ENCODE data around the gene PTGR2.

The PTGR2 gene

DNA sequence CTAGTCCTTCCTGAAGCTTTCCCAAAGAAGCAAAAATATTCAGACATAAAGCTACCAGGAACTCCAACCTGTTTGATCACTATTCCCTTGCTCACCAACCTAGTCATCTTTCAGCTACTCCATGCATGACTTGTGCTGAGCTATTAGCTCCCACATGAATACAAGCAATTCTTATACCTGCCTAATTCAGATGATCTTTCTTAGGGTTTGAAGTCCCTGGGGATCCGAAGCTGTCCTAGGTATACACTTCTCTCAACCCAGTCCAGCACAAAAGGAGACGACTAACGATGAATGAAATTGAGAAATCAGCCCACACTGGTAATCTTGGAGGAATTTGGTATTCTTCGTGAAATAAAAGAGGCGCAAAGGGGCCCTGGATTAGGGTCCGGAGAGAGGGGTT is 631 bp upstream of the PTGR2 start:
- Histone ChIP-seq H2AK5ac (ENCODE audit: low read length, severe bottlenecking) (peak overlapping the region; percentile 90), H3K4me2 (ENCODE audit: low read length, poor library complexity, severe bottlenecking) (peak overlapping the region; percentile 59), H3K36me3 (ENCODE audit: control insufficient read depth in 1 of 2, insufficient read depth in 2 of 2, low read depth in 1 of 2, low read length in 2 of 2) (peaks cover 0 to 7% of the 10 kb centered on the region in 2 experiments), H3K9ac (ENCODE audit: low read length) (peak overlapping the region; percentile 97), H2AFZ (ENCODE audit: low read depth, low read length) (no peak overlapping the region), H3K4me1 (ENCODE audit: control insufficient read depth, insufficient read depth, low read depth, low read length) (peaks cover 10% of the 10 kb centered on the region), H4K91ac (ENCODE audit: low read length) (no peak overlapping the region), H2BK12ac (ENCODE audit: low read length in 2 of 2) (peak overlapping the region in 1 of 2 experiments; percentile 10), H3K18ac (ENCODE audit: low read depth in 1 of 2, low read length in 2 of 2) (peak overlapping the region; percentile 53 to 70), H3K9me3 (ENCODE audit: control insufficient read depth, low read length) (no peaks in the 10 kb centered on the region), H3K14ac (ENCODE audit: low read length in 2 of 2) (no peak overlapping the region), H3K27ac (ENCODE audit: low read length, poor library complexity, severe bottlenecking) (peak overlapping the region; percentile 98), H3K79me1 (replicated peaks; ENCODE audit: low read length, poor library complexity, severe bottlenecking) (no peaks in the 10 kb centered on the region), H3K4ac (ENCODE audit: low read depth in 1 of 2, low read length in 2 of 2) (peak overlapping the region; percentile 24 to 82), H2BK5ac (ENCODE audit: low read depth, low read length, poor library complexity, severe bottlenecking) (peak overlapping the region; percentile 90), H4K8ac (ENCODE audit: low read length) (peak overlapping the region; percentile 50), H2BK15ac (ENCODE audit: low read depth, poor library complexity, severe bottlenecking) (peak overlapping the region; percentile 78), H3K23ac (ENCODE audit: low read length in 2 of 2) (no peak overlapping the region), H2BK120ac (ENCODE audit: low read depth, low read length) (no peak overlapping the region), H3K27me3 (ENCODE audit: control insufficient read depth in 1 of 2, insufficient read depth in 1 of 2, low read length in 2 of 2) (no peaks in the 10 kb centered on the region), H3K4me3 (ENCODE audit: insufficient read depth in 1 of 2, low read depth in 1 of 2, low read length in 2 of 2) (peak overlapping the region in 1 of 2 experiments; percentile 80)
- WGBS, result 66% methylated on average over 5 of the region's 6 CpGs
- DNase-seq, result peak; percentile 19

DNA sequence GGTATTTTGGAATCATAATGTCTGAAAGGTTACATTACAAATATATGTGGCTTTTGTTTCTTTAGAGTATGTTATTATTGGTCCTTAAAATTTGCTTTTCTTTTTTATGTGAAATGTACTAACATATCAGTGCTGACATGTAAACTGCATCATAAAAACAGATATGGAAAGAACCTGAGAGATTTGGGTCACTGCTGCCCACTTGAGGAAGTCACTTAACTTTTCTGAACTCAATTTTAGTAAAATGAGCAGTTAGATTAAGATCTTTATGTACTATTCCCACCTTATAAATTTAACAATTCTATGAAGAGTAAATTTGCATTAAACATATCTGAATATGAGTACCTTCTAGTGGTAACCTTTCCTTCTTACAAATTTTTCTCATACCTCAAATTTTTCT is 7.5 kb downstream of the PTGR2 start:
- H3K79me1 ChIP-seq (replicated peaks; ENCODE audit: low read length, poor library complexity, severe bottlenecking), result peaks cover 5% of the 10 kb centered on the region
- H3K4me2 ChIP-seq (ENCODE audit: low read length, poor library complexity, severe bottlenecking), result no peak overlapping the region
- no peak for DNase-seq
- no peak overlapping the region for H2BK15ac ChIP-seq (ENCODE audit: low read depth, poor library complexity, severe bottlenecking)
- no peak overlapping the region for H2BK5ac ChIP-seq (ENCODE audit: low read depth, low read length, poor library complexity, severe bottlenecking)
- no peak overlapping the region for H3K27ac ChIP-seq (ENCODE audit: low read length, poor library complexity, severe bottlenecking)
- no peaks in the 10 kb centered on the region for H3K4me1 ChIP-seq (ENCODE audit: control insufficient read depth, insufficient read depth, low read depth, low read length)
- no peak overlapping the region for H3K23ac ChIP-seq (ENCODE audit: low read length in 2 of 2)
- H3K9ac ChIP-seq (ENCODE audit: low read length), result no peak overlapping the region
- H4K8ac ChIP-seq (ENCODE audit: low read length), result no peak overlapping the region
- no peak overlapping the region for H4K91ac ChIP-seq (ENCODE audit: low read length)
- H3K36me3 ChIP-seq (ENCODE audit: control insufficient read depth in 1 of 2, insufficient read depth in 2 of 2, low read depth in 1 of 2, low read length in 2 of 2), result peaks cover 7 to 45% of the 10 kb centered on the region in 2 experiments
- H3K9me3 ChIP-seq (ENCODE audit: control insufficient read depth, low read length), result no peaks in the 10 kb centered on the region
- no peak overlapping the region for H3K14ac ChIP-seq (ENCODE audit: low read length in 2 of 2)
- H3K27me3 ChIP-seq (ENCODE audit: control insufficient read depth in 1 of 2, insufficient read depth in 1 of 2, low read length in 2 of 2), result no peaks in the 10 kb centered on the region
- H3K4me3 ChIP-seq (ENCODE audit: insufficient read depth in 1 of 2, low read depth in 1 of 2, low read length in 2 of 2), result no peak overlapping the region
- H2AK5ac ChIP-seq (ENCODE audit: low read length, severe bottlenecking), result no peak overlapping the region
- H2AFZ ChIP-seq (ENCODE audit: low read depth, low read length), result no peak overlapping the region
- H3K4ac ChIP-seq (ENCODE audit: low read depth in 1 of 2, low read length in 2 of 2), result no peak overlapping the region
- no peak overlapping the region for H2BK120ac ChIP-seq (ENCODE audit: low read depth, low read length)
- H3K18ac ChIP-seq (ENCODE audit: low read depth in 1 of 2, low read length in 2 of 2), result no peak overlapping the region
- H2BK12ac ChIP-seq (ENCODE audit: low read length in 2 of 2), result no peak overlapping the region

DNA sequence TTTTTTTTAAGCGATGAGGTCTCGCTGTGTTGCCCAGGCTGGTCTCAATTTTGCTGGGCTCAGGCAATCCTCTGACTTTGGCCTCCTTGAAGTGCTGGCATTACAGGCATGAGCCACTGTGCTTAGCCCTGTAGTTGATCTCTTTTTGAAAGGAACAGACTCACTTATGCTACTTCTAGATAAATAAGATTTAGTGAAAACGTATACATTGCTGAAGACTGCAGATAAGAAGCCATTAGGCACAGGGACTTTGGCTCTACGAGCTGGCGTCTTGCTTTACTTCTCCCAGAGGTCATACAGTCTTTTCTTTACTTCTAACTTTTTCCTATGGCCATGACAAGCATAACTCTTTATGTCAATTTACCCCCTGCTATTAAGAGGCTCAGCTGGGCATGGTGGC is 9.4 kb downstream of the PTGR2 start:
- no peak overlapping the region for H2BK15ac ChIP-seq (ENCODE audit: low read depth, poor library complexity, severe bottlenecking)
- H3K79me1 ChIP-seq (replicated peaks; ENCODE audit: low read length, poor library complexity, severe bottlenecking), result peaks cover 5% of the 10 kb centered on the region
- no peak overlapping the region for H3K14ac ChIP-seq (ENCODE audit: low read length in 2 of 2)
- H3K18ac ChIP-seq (ENCODE audit: low read depth in 1 of 2, low read length in 2 of 2), result no peak overlapping the region
- no peak overlapping the region for H3K9ac ChIP-seq (ENCODE audit: low read length)
- H2BK5ac ChIP-seq (ENCODE audit: low read depth, low read length, poor library complexity, severe bottlenecking), result no peak overlapping the region
- H2BK12ac ChIP-seq (ENCODE audit: low read length in 2 of 2), result no peak overlapping the region
- no peak for DNase-seq
- H4K91ac ChIP-seq (ENCODE audit: low read length), result no peak overlapping the region
- H3K27me3 ChIP-seq (ENCODE audit: control insufficient read depth in 1 of 2, insufficient read depth in 1 of 2, low read length in 2 of 2), result no peaks in the 10 kb centered on the region
- H3K4me1 ChIP-seq (ENCODE audit: control insufficient read depth, insufficient read depth, low read depth, low read length), result no peaks in the 10 kb centered on the region
- peaks cover 7 to 55% of the 10 kb centered on the region in 2 experiments for H3K36me3 ChIP-seq (ENCODE audit: control insufficient read depth in 1 of 2, insufficient read depth in 2 of 2, low read depth in 1 of 2, low read length in 2 of 2)
- H3K9me3 ChIP-seq (ENCODE audit: control insufficient read depth, low read length), result no peaks in the 10 kb centered on the region
- WGBS, result 78% methylated on average over 5 of the region's 5 CpGs
- H3K23ac ChIP-seq (ENCODE audit: low read length in 2 of 2), result no peak overlapping the region
- no peak overlapping the region for H3K4me2 ChIP-seq (ENCODE audit: low read length, poor library complexity, severe bottlenecking)
- H3K27ac ChIP-seq (ENCODE audit: low read length, poor library complexity, severe bottlenecking), result no peak overlapping the region
- no peak overlapping the region for H3K4ac ChIP-seq (ENCODE audit: low read depth in 1 of 2, low read length in 2 of 2)
- no peak overlapping the region for H2AK5ac ChIP-seq (ENCODE audit: low read length, severe bottlenecking)
- no peak overlapping the region for H2BK120ac ChIP-seq (ENCODE audit: low read depth, low read length)
- no peak overlapping the region for H3K4me3 ChIP-seq (ENCODE audit: insufficient read depth in 1 of 2, low read depth in 1 of 2, low read length in 2 of 2)
- H4K8ac ChIP-seq (ENCODE audit: low read length), result no peak overlapping the region
- peak overlapping the region; percentile 11 for H2AFZ ChIP-seq (ENCODE audit: low read depth, low read length)

DNA sequence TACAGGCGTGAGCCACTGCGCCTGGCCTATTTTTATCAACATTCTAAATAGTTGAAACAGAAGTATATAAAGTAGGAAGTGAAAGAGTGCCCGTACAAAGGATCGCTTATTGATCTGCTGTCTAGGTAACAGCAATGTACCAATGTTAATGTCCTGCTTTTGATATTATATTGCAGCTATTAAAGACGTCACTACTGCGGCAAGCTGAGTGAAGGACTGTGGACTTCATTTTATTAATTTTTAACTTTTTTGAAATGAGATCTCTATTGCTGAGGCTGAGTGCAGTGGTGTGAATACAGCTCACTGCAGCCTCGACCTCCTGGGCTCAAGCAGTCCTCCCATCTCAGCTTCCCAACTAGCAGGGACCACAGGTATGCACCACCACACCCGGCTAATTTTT is 10.8 kb downstream of the PTGR2 start:
- H2BK12ac ChIP-seq (ENCODE audit: low read length in 2 of 2), result no peak overlapping the region
- peaks cover 7 to 61% of the 10 kb centered on the region in 2 experiments for H3K36me3 ChIP-seq (ENCODE audit: control insufficient read depth in 1 of 2, insufficient read depth in 2 of 2, low read depth in 1 of 2, low read length in 2 of 2)
- no peak overlapping the region for H3K9ac ChIP-seq (ENCODE audit: low read length)
- H3K4me3 ChIP-seq (ENCODE audit: insufficient read depth in 1 of 2, low read depth in 1 of 2, low read length in 2 of 2), result no peak overlapping the region
- H2BK15ac ChIP-seq (ENCODE audit: low read depth, poor library complexity, severe bottlenecking), result no peak overlapping the region
- no peak overlapping the region for H3K18ac ChIP-seq (ENCODE audit: low read depth in 1 of 2, low read length in 2 of 2)
- peaks cover 5% of the 10 kb centered on the region for H3K79me1 ChIP-seq (replicated peaks; ENCODE audit: low read length, poor library complexity, severe bottlenecking)
- no peak overlapping the region for H4K91ac ChIP-seq (ENCODE audit: low read length)
- no peak overlapping the region for H4K8ac ChIP-seq (ENCODE audit: low read length)
- no peak overlapping the region for H2AK5ac ChIP-seq (ENCODE audit: low read length, severe bottlenecking)
- H3K27ac ChIP-seq (ENCODE audit: low read length, poor library complexity, severe bottlenecking), result no peak overlapping the region
- H2BK5ac ChIP-seq (ENCODE audit: low read depth, low read length, poor library complexity, severe bottlenecking), result no peak overlapping the region
- no peak overlapping the region for H2AFZ ChIP-seq (ENCODE audit: low read depth, low read length)
- 96% methylated on average over 6 of the region's 8 CpGs for WGBS
- H3K4me1 ChIP-seq (ENCODE audit: control insufficient read depth, insufficient read depth, low read depth, low read length), result no peaks in the 10 kb centered on the region
- no peaks in the 10 kb centered on the region for H3K9me3 ChIP-seq (ENCODE audit: control insufficient read depth, low read length)
- no peak overlapping the region for H3K23ac ChIP-seq (ENCODE audit: low read length in 2 of 2)
- no peak overlapping the region for H3K4ac ChIP-seq (ENCODE audit: low read depth in 1 of 2, low read length in 2 of 2)
- no peak overlapping the region for H3K4me2 ChIP-seq (ENCODE audit: low read length, poor library complexity, severe bottlenecking)
- no peaks in the 10 kb centered on the region for H3K27me3 ChIP-seq (ENCODE audit: control insufficient read depth in 1 of 2, insufficient read depth in 1 of 2, low read length in 2 of 2)
- no peak overlapping the region for H3K14ac ChIP-seq (ENCODE audit: low read length in 2 of 2)
- no peak for DNase-seq
- H2BK120ac ChIP-seq (ENCODE audit: low read depth, low read length), result no peak overlapping the region
